HG02678 (cell line): Measurements from ENCODE around the gene SYNGR4.

Experiments used
- ATAC-seq: cut with Tn5 transposase; IDR thresholded peaks from one replicate; pipeline ENCODE4 v1.9.1; 2021; ENCODE audit warnings: mild to moderate bottlenecking, moderate library complexity; ENCODE audit not compliant: unreplicated experiment

SYNGR4 gene

GRCh38 chr19:48341515-48342413, 22.4 kb upstream of the SYNGR4 start:
- ATAC-seq: no peak

GRCh38 chr19:48342414-48342738, 21.8 kb upstream of the SYNGR4 start:
- ATAC-seq: no peak

- ATAC-seq: no peak
These were observed 21.2 kb upstream of the SYNGR4 start for GRCh38 chr19:48342841-48343540.

GRCh38 chr19:48344892-48345291, 19.3 kb upstream of the SYNGR4 start:
- no peak for ATAC-seq

GRCh38 chr19:48346191-48346590, 18.0 kb upstream of the SYNGR4 start:
- no peak for ATAC-seq

- no peak for ATAC-seq
These were observed 16.1 kb upstream of the SYNGR4 start for GRCh38 chr19:48348045-48348444.

GRCh38 chr19:48348737-48349136, 15.4 kb upstream of the SYNGR4 start:
- ATAC-seq: no peak

GRCh38 chr19:48350856-48351255, 13.3 kb upstream of the SYNGR4 start:
- no peak for ATAC-seq

- ATAC-seq: no peak
These were observed 12.8 kb upstream of the SYNGR4 start for GRCh38 chr19:48351341-48351752.

GRCh38 chr19:48353677-48354076, 10.5 kb upstream of the SYNGR4 start:
- no peak for ATAC-seq

- no peak for ATAC-seq
These were observed 9.7 kb upstream of the SYNGR4 start for GRCh38 chr19:48354332-48354992.

- ATAC-seq: no peak
These were observed 8.7 kb upstream of the SYNGR4 start for GRCh38 chr19:48355365-48355954.

- ATAC-seq: no peak
These were observed 5.0 kb upstream of the SYNGR4 start for GRCh38 chr19:48359123-48359522.

- ATAC-seq: no peak
These were observed 2.3 kb upstream of the SYNGR4 start for GRCh38 chr19:48361912-48362311.

- peak; percentile 51 for ATAC-seq
These were observed 1.3 kb upstream of the SYNGR4 start for GRCh38 chr19:48362716-48363499.

- ATAC-seq: peak; percentile 10
These were observed 712 bp upstream of the SYNGR4 start for GRCh38 chr19:48363500-48363809.

- ATAC-seq: no peak
These were observed 606 bp downstream of the SYNGR4 start for GRCh38 chr19:48364598-48365348.

GRCh38 chr19:48365602-48366001, 1.4 kb downstream of the SYNGR4 start:
- no peak for ATAC-seq

- ATAC-seq: no peak
These were observed 3.7 kb downstream of the SYNGR4 start for GRCh38 chr19:48367855-48368254.

- no peak for ATAC-seq
These were observed 4.8 kb downstream of the SYNGR4 start for GRCh38 chr19:48368936-48369335.
